ENCODE measurements around the gene MAPK10.
"Not testable (repeated sequence)": the region's sequence is repeated elsewhere in the genome, so short reads cannot be mapped to it uniquely, and the experiment has no call there.

The MAPK10 gene

GRCh38 chr4:86184216-86184900 lies 175.5 kb downstream of the MAPK10 start:
- no peak for DNase-seq (ENCODE audit: low read depth in 3 of 3)

GRCh38 chr4:86181585-86181984 lies 178.3 kb downstream of the MAPK10 start:
- no peak for DNase-seq (ENCODE audit: low read depth in 3 of 3)

GRCh38 chr4:86178211-86178610 lies 181.6 kb downstream of the MAPK10 start:
- no peak for DNase-seq (ENCODE audit: low read depth in 3 of 3)

GRCh38 chr4:86174506-86174905 lies 185.3 kb downstream of the MAPK10 start:
- DNase-seq (ENCODE audit: low read depth in 3 of 3), result no peak

- not testable (repeated sequence) for DNase-seq (ENCODE audit: low read depth in 3 of 3)
Observed at GRCh38 chr4:86168335-86168734, 191.5 kb downstream of the MAPK10 start.

- DNase-seq (ENCODE audit: low read depth in 3 of 3), result no peak
Observed at GRCh38 chr4:86160426-86160825, 199.4 kb downstream of the MAPK10 start.

GRCh38 chr4:86159216-86159615 lies 200.6 kb downstream of the MAPK10 start:
- no peak for DNase-seq (ENCODE audit: low read depth in 3 of 3)

- DNase-seq (ENCODE audit: low read depth in 3 of 3), result no peak
Observed at GRCh38 chr4:86156531-86156930, 203.3 kb downstream of the MAPK10 start.

- no peak for DNase-seq (ENCODE audit: low read depth in 3 of 3)
Observed at GRCh38 chr4:86155766-86156165, 204.1 kb downstream of the MAPK10 start.

- DNase-seq (ENCODE audit: low read depth in 3 of 3), result no peak
Observed at GRCh38 chr4:86152454-86152853, 207.4 kb downstream of the MAPK10 start.

- DNase-seq (ENCODE audit: low read depth in 3 of 3), result no peak
Observed at GRCh38 chr4:86151196-86151595, 208.7 kb downstream of the MAPK10 start.

- no peak for DNase-seq (ENCODE audit: low read depth in 3 of 3)
Observed at GRCh38 chr4:86141161-86141560, 218.7 kb downstream of the MAPK10 start.

GRCh38 chr4:86132468-86132867 lies 227.4 kb downstream of the MAPK10 start:
- DNase-seq (ENCODE audit: low read depth in 3 of 3), result no peak

- DNase-seq (ENCODE audit: low read depth in 3 of 3), result no peak
Observed at GRCh38 chr4:86131456-86131855, 228.4 kb downstream of the MAPK10 start.

GRCh38 chr4:86130160-86130933 lies 229.5 kb downstream of the MAPK10 start:
- DNase-seq (ENCODE audit: low read depth in 3 of 3), result no peak

GRCh38 chr4:86129546-86129945 lies 230.3 kb downstream of the MAPK10 start:
- no peak for DNase-seq (ENCODE audit: low read depth in 3 of 3)

- no peak for DNase-seq (ENCODE audit: low read depth in 3 of 3)
Observed at GRCh38 chr4:86122404-86122803, 237.4 kb downstream of the MAPK10 start.

- DNase-seq (ENCODE audit: low read depth in 3 of 3), result no peak
Observed at GRCh38 chr4:86118711-86119110, 241.1 kb downstream of the MAPK10 start.

GRCh38 chr4:86117705-86118302 lies 242.0 kb downstream of the MAPK10 start:
- DNase-seq (ENCODE audit: low read depth in 3 of 3), result no peak

- no peak for DNase-seq (ENCODE audit: low read depth in 3 of 3)
Observed at GRCh38 chr4:86114563-86114962, 245.3 kb downstream of the MAPK10 start.

- no peak for DNase-seq (ENCODE audit: low read depth in 3 of 3)
Observed at GRCh38 chr4:86108834-86109233, 251.0 kb downstream of the MAPK10 start.

GRCh38 chr4:86108137-86108536 lies 251.7 kb downstream of the MAPK10 start:
- DNase-seq (ENCODE audit: low read depth in 3 of 3), result no peak

GRCh38 chr4:86107112-86107511 lies 252.7 kb downstream of the MAPK10 start:
- DNase-seq (ENCODE audit: low read depth in 3 of 3), result no peak

Measured in stimulated activated CD4-positive, alpha-beta T cell treated with anti-CD3 and anti-CD28 coated beads, TNF-alpha, amount 100 ng/mL, for 24 hours (primary cell).